IMR-90 (cell line): ENCODE data around the gene CCDC88C. TPM values are rescaled to one million over a fixed set of nuclear protein-coding genes. Genes with fewer than 3 reads are reported as not detected.

Experiments used
- ATAC-seq: fragments of 200-7000 bp; cut with Tn5 transposase; 2 replicates; pipeline ENCODE4 v1.9.1; 2020; ENCODE audit warnings: low read depth, mild to moderate bottlenecking, moderate library complexity
- BruUV-seq: library from RNA; stranded (reverse); fragments of 400-500 nt; replicated peaks from 2 replicates; lab custom pipeline; 2021; lab: Mats Ljungman, UMichigan
- CTCF ChIA-PET: fragments of 300-600 bp; formaldehyde crosslinking; extraction: SDS; loops from one replicate; lab custom pipeline; 2021; ENCODE audit warnings: antibody characterized with exemption; lab: Yijun Ruan, JAX
- POLR2A ChIA-PET: fragments of 300-600 bp; sonication (Branson Sonifier 250); formaldehyde crosslinking; loops from one replicate; lab custom pipeline; 2022; ENCODE audit warnings: antibody characterized with exemption; ENCODE audit not compliant: unreplicated experiment; lab: Charles Lee
- DNase-seq: peaks from one replicate; pipeline ENCODE4 v3.0.0; 2013
- H2AFZ ChIP-seq: replicated peaks from 2 replicates; pipeline ENCODE3; 2013; ENCODE audit warnings: low read length, mild to moderate bottlenecking; ENCODE audit not compliant: poor library complexity
- H2AK5ac ChIP-seq: 2 replicates; pipeline ENCODE4 v1.6.1; 2013; ENCODE audit warnings: low read depth, low read length, inconsistent platforms
- H2AK9ac ChIP-seq: replicated peaks from 2 replicates; pipeline ENCODE3; 2013; ENCODE audit warnings: mild to moderate bottlenecking, low read depth, low read length, moderate library complexity; ENCODE audit not compliant: poor library complexity
- H2BK120ac ChIP-seq: 2 replicates; pipeline ENCODE4 v1.6.1; 2013; ENCODE audit warnings: low read depth, low read length, inconsistent platforms
- H2BK15ac ChIP-seq: 3 replicates; pipeline ENCODE4 v1.6.1; 2013; ENCODE audit warnings: low read depth, low read length, inconsistent platforms
- H2BK20ac ChIP-seq: 2 replicates; pipeline ENCODE4 v1.6.1; 2013; ENCODE audit warnings: low read depth, mild to moderate bottlenecking, inconsistent platforms, low read length, moderate library complexity
- H2BK5ac ChIP-seq: 2 replicates; pipeline ENCODE4 v1.6.1; 2013; ENCODE audit warnings: mild to moderate bottlenecking, low read depth, low read length, inconsistent platforms; ENCODE audit not compliant: poor library complexity, severe bottlenecking
- H3K14ac ChIP-seq: replicated peaks from 2 replicates; pipeline ENCODE4 v1.6.1; 2013; ENCODE audit warnings: low read depth, low read length, inconsistent platforms
- H3K18ac ChIP-seq: 2 replicates; pipeline ENCODE4 v1.6.1; 2013; ENCODE audit warnings: low read depth, low read length, control low read depth
- H3K23ac ChIP-seq: 2 replicates; pipeline ENCODE4 v1.6.1; 2013; ENCODE audit warnings: low read depth, low read length, inconsistent platforms
- H3K27ac ChIP-seq: 2 replicates; pipeline ENCODE4 v1.5.1; 2013; ENCODE audit warnings: mild to moderate bottlenecking, control low read depth, low read length; ENCODE audit not compliant: insufficient read depth
- H3K27me3 ChIP-seq: 2 replicates; pipeline ENCODE4 v1.6.1; 2013; ENCODE audit warnings: low read length; ENCODE audit not compliant: control insufficient read depth, insufficient read depth
- H3K36me3 ChIP-seq: 2 replicates; pipeline ENCODE4 v1.6.1; 2013; ENCODE audit warnings: low read length, mixed read lengths; ENCODE audit not compliant: control insufficient read depth, insufficient read depth
- H3K4ac ChIP-seq: 2 replicates; pipeline ENCODE4 v1.6.1; 2013; ENCODE audit warnings: low read depth, low read length, inconsistent platforms
- H3K4me1 ChIP-seq: 2 replicates; pipeline ENCODE4 v1.6.1; 2013; ENCODE audit warnings: low read length, mixed read lengths; ENCODE audit not compliant: control insufficient read depth, insufficient read depth
- H3K4me2 ChIP-seq: 2 replicates; pipeline ENCODE4 v1.6.1; 2013; ENCODE audit warnings: low read depth, mild to moderate bottlenecking, control low read depth, low read length, moderate library complexity
- H3K4me3 ChIP-seq: 2 replicates; pipeline ENCODE4 v1.5.1; 2013; ENCODE audit warnings: low read depth, mild to moderate bottlenecking, control low read depth, low read length, moderate library complexity; ENCODE audit not compliant: insufficient read depth
- H3K56ac ChIP-seq: 2 replicates; pipeline ENCODE4 v1.6.1; 2013; ENCODE audit warnings: low read length, inconsistent platforms; ENCODE audit not compliant: insufficient read depth; ENCODE audit errors: extremely low read depth
- H3K79me1 ChIP-seq, 2 experiments: 2 replicates each; pipeline ENCODE4 v1.6.1; 2013; ENCODE audit warnings: low read length in 2 of 2, inconsistent platforms in 1 of 2, low read depth in 1 of 2
- H3K9ac ChIP-seq: 2 replicates; pipeline ENCODE4 v1.6.1; 2013; ENCODE audit warnings: low read depth, low read length, control low read depth
- H3K9me1 ChIP-seq: 2 replicates; pipeline ENCODE4 v1.6.1; 2013; ENCODE audit warnings: low read length, inconsistent platforms; ENCODE audit not compliant: insufficient read depth
- H3K9me3 ChIP-seq: 2 replicates; pipeline ENCODE4 v1.6.1; 2013; ENCODE audit warnings: low read length; ENCODE audit not compliant: control insufficient read depth, insufficient read depth
- H4K20me1 ChIP-seq: 2 replicates; pipeline ENCODE4 v1.6.1; 2013; ENCODE audit warnings: low read length, inconsistent platforms; ENCODE audit not compliant: insufficient read depth
- H4K5ac ChIP-seq: 2 replicates; pipeline ENCODE4 v1.6.1; 2013; ENCODE audit warnings: mild to moderate bottlenecking, low read depth, low read length, control low read depth
- H4K8ac ChIP-seq, 2 experiments: 2 replicates each; pipeline ENCODE4 v1.6.1; 2013; ENCODE audit warnings: low read depth in 2 of 2, low read length in 2 of 2, control low read depth in 1 of 2, inconsistent platforms in 1 of 2
- H4K91ac ChIP-seq: 2 replicates; pipeline ENCODE4 v1.6.1; 2013; ENCODE audit warnings: low read depth, low read length, inconsistent platforms; ENCODE audit not compliant: insufficient read depth
- CEBPB ChIP-seq: IDR thresholded peaks from 2 replicates; pipeline ENCODE4 v1.6.1; 2012; ENCODE audit warnings: low read depth, low read length, improper control_type of control experiment
- CHD1 ChIP-seq: IDR thresholded peaks from 2 replicates; pipeline ENCODE4 v1.6.1; 2012; ENCODE audit warnings: low read depth, low read length, improper control_type of control experiment
- ELK1 ChIP-seq: fragments of 150-350 bp; IDR thresholded peaks from 2 replicates; pipeline ENCODE4 v1.6.1; 2016; ENCODE audit warnings: low read depth, mild to moderate bottlenecking, low read length, moderate library complexity, borderline replicate concordance
- MAFK ChIP-seq: IDR thresholded peaks from 2 replicates; pipeline ENCODE4 v1.6.1; 2012; ENCODE audit warnings: low read depth, low read length, improper control_type of control experiment
- MXI1 ChIP-seq: IDR thresholded peaks from 2 replicates; pipeline ENCODE4 v1.6.1; 2012; ENCODE audit warnings: low read depth, mild to moderate bottlenecking, low read length, moderate library complexity, borderline replicate concordance
- RAD21 ChIP-seq: IDR thresholded peaks from 2 replicates; pipeline ENCODE4 v1.6.1; 2012; ENCODE audit warnings: low read length, improper control_type of control experiment
- RFX5 ChIP-seq: IDR thresholded peaks from 2 replicates; pipeline ENCODE4 v1.8.0; 2012; ENCODE audit warnings: low read depth, mild to moderate bottlenecking, low read length, moderate library complexity
- SMC3 ChIP-seq: fragments of 150-350 bp; IDR thresholded peaks from 2 replicates; pipeline ENCODE4 v1.6.1; 2016; ENCODE audit warnings: low read depth, mild to moderate bottlenecking, antibody characterized with exemption, low read length, moderate library complexity
- WGBS, 2 experiments: methylation state at CpG; one replicate each; pipeline versions ENCODE4 v1.1.5 to v1.1.7; 2013; ENCODE audit warnings: missing lambda C conversion rate in 2 of 2; ENCODE audit not compliant: insufficient read length in 1 of 2; ENCODE audit errors: extremely low coverage in 2 of 2; 5-methylcytosine and 5-hydroxymethylcytosine counted together
- dilution Hi-C: fragments of 300-500 bp; cut with HindIII; formaldehyde crosslinking; loops from one replicate; pipeline ENCODE4 v1.14.3; 2018; ENCODE audit warnings: low sequenced_read_pairs; ENCODE audit not compliant: unreplicated experiment
- in situ Hi-C: fragments of 300-500 bp; cut with MboI; formaldehyde crosslinking; loops from 3 replicates; pipeline ENCODE4 v1.14.3; 2019; ENCODE audit warnings: low sequenced_read_pairs, inconsistent platforms, mixed read lengths
- intact Hi-C: fragments of 100-400 bp; cut with micrococcal nuclease; formaldehyde crosslinking; loops from 2 replicates; pipeline ENCODE4 v1.10.0; 2022
- polyA plus RNA-seq, 3 experiments: library from polyadenylated mRNA; depleted of rRNA; stranded (reverse); fragments of >200 nt; gene quantifications; 2 replicates each; pipeline ENCODE4 v1.2.3, GENCODE V29; 2012; ENCODE audit warnings: low replicate concordance in 1 of 3
- total RNA-seq: library from RNA; depleted of rRNA; stranded (reverse); fragments of >200 nt; gene quantifications from 2 replicates; pipeline ENCODE4 v1.2.3, GENCODE V29; 2012

The CCDC88C gene
- total and polyA plus RNA-seq, 2 of the 4 experiments (the other 2 are of a cell fraction): 0.17 to 0.18 TPM

- Histone ChIP-seq H2AK9ac (no peak overlapping the region), H4K20me1 (no peaks in the 10 kb centered on the region), H3K9ac (no peak overlapping the region), H2BK15ac (no peak overlapping the region), H2AFZ (no peak overlapping the region), H3K23ac (no peak overlapping the region), H4K8ac (no peak overlapping the region), H3K9me3 (no peaks in the 10 kb centered on the region), H4K5ac (no peak overlapping the region), H4K91ac (no peak overlapping the region), H3K36me3 (no peaks in the 10 kb centered on the region), H3K14ac (no peak overlapping the region), H3K9me1 (no peaks in the 10 kb centered on the region), H2AK5ac (no peak overlapping the region), H3K18ac (no peak overlapping the region), H3K27me3 (peaks cover 6% of the 10 kb centered on the region; the same call in 1 of the 2 replicates), H3K56ac (no peak overlapping the region), H2BK120ac (no peak overlapping the region), H3K4me2 (no peak overlapping the region; the same call in 1 of the 2 replicates), H3K79me1 (no peaks in the 10 kb centered on the region), H3K4me3 (no peak overlapping the region), H2BK20ac (no peak overlapping the region), H3K4me1 (no peaks in the 10 kb centered on the region), H3K27ac (no peak overlapping the region), H3K4ac (no peak overlapping the region), H2BK5ac (no peak overlapping the region)
- CTCF ChIA-PET: no interaction called here
- TF ChIP-seq RAD21 (no peak), CEBPB (no peak), MXI1 (no peak), CHD1 (no peak), RFX5 (no peak), SMC3 (no peak), ELK1 (no peak), MAFK (no peak)
- ATAC-seq: no peak
- in situ Hi-C loops (no loop called here), intact Hi-C loops (no loop called here), dilution Hi-C loops (no loop called here)
- no TSS peak for BruUV-seq
- POLR2A ChIA-PET: no interaction called here
- no CpG with 5 or more reads among the region's 18 CpGs for WGBS, 2 experiments
- no peak for DNase-seq
Measured at GRCh38 chr14:91402771-91403600, 14.6 kb downstream of the CCDC88C start.
